DMS 273 (cell line): Measurements from ENCODE around the gene ATP8B3.

Source experiments
- DNase-seq: peaks from one replicate; lab custom pipeline; 2025; ENCODE audit not compliant: unreplicated experiment; lab: John Stamatoyannopoulos, UW

The ATP8B3 gene

DNA sequence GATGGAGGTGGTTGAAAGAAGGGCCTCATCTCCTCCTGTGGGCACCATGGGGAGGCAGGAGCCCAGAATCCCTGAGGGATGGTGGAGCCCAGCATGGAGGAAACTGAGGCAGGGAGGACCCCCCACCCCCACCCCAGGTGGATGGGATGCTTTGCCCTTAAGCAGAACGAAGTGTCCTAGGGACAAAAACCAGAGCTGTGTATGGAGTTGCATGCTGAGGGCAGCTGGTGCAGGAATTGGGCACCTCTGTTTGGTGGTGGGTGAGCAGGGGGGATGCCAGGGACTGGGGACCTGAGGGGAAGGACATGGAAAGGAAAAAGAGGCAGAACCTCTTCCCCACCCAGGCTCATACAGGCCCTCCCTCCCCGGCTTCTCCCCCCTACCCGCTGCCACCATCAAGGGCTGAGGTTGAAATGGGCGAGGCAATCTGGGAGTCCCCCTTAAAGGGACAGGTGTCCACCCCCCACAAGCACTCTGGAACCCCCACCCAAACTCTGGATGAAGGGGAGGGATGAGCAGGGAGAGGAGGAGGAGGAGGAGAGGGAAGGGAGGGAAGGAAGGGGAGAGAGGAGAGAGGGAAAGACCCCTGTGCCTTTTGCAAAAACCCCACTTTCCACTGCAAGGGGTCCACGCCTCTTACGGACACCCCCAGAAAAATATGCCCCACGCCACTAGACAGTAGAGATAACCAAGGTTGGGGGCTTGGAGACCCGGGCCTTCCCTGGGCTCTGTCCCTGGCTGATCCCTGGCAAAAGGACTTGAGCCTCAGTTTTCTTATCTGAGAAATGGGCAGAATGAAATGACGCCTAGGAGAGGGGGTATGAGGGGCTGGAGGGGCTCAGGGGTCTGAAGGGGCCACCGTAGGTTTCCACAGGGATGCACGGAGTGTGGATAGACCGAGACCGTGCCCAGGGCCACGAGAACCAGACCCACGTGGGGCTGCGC is 52.8 kb downstream of the ATP8B3 start:
- no peak for DNase-seq

DNA sequence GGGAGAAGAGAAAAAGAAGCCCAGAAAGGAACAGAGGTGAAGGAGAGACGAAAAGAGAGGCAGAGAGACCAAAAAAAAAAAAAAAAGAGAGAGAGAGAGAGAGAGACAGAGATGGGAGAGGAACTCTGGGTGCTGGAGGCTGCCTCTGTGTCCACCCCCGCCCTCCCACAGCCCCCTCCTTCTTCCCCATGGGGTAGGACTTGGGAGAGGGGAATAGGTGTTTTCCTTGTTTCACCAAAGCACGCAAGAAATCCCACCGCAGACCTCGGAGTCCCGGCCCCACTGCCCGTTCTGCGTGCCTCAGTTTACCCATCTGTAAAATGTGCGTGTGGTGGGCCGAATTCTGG is 53.9 kb downstream of the ATP8B3 start:
- DNase-seq: no peak

DNA sequence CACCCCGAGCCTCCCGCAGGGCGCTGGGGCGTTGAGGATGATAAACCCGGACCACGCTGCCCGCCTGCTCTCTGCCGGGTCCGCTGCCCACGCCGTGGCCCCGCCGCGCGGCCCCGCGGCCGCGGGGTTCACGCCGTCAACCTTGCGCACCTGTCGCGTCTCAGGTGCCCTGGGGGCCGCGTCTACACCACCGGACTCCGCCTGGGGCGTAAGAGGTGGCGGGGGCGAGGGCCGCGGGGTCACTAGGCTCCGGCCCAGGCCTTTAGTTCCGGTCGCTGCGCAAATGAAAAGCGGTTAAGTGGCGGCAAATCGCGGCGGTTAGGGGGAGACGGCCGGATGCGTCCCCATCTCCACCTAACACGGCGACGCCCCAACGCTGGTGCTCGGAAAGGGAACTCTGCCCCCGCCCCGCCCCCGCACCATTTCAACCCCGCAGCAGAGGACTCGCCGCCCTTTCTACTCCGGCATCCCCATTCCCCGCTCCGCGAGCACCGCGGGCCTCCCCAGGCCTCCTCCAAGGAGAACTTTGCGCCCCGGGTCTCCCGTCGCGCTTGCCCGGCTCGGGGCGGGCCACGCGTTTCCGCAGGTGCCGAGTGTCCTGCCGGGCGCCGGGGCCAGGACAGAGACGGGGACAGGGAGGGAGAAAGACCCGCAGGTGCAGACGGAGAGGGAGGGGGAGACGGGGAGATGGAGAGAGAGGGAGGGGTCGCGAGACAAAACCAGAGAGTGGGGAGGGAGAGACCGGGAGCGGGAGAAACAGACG is 54.4 kb downstream of the ATP8B3 start:
- DNase-seq: no peak

DNA sequence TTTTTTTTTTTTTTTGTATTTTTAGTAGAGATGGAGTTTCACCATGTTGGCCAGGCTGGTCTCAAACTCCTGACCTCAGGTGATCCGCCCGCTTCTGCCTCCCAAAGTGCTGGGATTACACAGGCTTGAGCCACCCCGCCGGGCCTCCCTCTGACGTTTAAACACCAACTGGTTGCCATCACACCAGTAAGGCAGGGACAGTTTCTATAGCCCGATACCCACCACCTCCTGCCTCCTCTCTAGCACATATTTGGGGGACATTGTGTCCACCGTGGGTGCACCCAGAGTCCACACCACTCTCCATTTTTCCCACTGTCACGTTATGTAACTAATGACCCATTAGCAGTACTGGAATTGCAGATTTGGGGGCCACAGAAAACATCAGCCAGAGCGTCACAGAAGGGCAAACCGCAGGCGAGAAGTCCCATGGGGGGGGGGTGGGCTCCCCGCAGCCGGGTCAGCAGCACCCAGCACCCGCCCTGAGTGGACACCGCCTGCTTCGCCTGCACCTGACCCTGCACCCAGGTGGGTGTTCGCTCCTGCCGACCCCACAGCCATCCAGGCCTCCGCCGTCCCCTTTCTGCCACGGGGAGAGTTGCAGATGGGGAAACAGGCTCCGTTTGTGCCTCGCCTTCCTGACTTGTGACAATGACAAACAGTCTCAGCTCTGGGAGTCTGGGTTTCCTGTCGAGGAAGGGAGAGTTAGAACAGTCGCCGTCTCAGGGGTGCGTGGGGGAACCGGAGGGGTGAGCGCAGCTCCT is 55.2 kb downstream of the ATP8B3 start:
- no peak for DNase-seq

DNA sequence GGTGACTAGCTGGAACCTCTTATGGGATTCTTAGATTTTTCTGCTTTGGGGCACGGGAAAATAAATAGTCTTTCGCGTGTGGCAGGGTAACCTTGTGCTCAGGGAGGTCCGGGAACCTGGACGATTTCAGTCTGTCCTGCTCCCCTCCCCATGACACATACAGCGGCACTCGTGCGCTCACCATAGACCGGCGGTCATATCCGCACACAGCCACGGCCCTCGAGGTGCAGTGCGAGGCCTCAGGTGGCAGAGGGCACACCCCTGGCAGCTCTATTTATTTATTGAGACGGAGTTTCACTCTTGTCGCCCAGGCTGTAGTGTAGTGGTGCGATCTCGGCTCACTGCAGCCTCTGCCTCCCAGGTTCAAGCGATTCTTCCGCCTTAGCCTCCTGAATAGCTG is 55.8 kb downstream of the ATP8B3 start:
- no peak for DNase-seq

DNA sequence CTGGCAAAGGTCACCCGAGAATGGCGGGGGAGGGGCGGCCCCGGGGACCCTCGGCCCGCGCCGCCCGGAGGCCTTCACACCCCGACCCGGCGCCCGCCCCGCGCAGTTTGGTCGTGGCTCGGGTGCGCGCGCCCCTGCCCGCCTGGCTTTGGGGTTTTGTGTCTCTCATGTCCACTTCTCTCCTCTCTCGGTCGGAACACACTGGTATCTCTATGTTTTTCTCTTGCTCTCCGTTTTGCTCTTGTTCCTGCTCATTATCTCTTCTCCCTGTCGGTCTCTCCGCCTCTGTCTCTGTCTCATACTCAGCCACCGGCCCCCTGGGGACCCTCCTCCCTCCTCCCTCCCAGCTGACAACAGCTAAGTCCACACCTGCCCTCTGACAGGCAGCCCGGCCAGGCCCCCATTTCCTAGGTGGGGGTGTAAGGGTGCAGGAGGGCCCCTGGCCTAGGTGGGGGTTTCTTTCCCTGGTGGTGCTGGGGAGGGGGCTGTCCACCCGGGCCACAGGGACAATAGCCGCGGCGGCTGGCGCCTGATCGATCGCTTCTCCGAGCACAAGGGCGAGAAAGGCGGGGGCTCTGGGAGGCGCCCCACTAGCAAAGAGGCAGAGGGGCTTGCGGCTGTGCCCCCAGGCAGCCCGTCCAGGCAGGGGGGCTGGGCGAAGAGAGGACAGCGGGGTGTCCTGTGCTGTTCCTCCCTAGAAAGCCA is 56.5 kb downstream of the ATP8B3 start:
- peak; percentile 50 for DNase-seq

DNA sequence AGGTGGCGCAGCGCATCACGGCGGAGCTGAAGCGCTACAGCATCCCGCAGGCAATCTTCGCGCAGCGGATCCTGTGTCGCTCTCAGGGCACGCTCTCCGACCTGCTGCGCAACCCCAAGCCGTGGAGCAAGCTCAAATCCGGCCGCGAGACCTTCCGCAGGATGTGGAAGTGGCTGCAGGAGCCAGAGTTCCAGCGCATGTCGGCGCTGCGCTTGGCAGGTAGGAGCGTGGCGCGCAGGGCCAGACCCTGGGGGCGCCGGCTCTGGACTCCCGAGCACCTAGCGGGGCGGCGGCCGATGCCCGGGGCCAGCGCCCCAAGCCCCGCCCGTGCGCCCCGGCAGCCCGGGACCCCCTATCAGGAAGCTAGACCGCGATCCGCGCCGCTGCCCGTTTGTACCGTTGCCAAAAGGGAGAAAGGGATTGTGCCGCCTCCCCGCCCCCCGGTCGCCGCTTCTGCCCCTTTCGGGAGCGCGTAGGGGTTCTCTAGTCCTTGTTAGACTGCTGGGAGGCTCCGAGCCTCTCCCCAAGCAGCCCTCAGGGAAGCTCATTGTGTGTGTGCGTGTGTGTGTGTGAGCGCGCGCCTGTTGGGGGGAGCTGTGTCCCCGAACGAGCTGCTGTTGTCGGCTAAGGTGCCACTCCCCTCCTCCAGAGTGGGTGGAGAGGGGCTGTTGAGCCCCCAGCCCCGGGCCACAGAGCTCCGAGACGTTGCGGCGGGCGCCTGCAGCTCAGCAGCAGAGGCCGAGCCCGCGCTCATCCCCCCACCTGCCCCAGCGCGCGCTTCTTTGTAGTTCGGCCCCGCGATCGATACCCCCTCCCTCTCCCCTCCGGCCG is 57.2 kb downstream of the ATP8B3 start:
- peak; percentile 80 for DNase-seq

DNA sequence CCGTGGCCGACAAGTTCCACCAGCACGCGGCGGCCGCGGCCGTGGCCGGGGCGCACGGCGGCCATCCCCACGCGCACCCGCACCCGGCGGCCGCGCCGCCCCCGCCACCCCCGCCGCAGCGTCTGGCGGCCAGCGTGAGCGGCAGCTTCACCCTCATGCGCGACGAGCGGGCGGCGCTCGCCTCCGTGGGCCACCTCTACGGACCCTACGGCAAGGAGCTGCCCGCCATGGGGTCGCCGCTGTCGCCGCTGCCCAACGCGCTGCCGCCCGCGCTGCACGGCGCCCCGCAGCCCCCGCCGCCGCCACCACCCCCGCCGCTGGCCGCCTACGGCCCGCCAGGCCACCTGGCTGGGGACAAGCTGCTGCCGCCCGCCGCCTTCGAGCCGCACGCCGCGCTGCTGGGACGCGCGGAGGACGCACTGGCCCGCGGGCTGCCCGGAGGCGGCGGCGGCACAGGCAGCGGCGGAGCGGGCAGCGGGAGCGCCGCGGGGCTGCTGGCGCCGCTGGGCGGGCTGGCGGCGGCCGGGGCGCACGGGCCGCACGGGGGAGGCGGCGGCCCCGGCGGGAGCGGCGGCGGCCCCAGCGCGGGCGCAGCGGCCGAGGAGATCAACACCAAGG is 57.9 kb downstream of the ATP8B3 start:
- DNase-seq: no peak

DNA sequence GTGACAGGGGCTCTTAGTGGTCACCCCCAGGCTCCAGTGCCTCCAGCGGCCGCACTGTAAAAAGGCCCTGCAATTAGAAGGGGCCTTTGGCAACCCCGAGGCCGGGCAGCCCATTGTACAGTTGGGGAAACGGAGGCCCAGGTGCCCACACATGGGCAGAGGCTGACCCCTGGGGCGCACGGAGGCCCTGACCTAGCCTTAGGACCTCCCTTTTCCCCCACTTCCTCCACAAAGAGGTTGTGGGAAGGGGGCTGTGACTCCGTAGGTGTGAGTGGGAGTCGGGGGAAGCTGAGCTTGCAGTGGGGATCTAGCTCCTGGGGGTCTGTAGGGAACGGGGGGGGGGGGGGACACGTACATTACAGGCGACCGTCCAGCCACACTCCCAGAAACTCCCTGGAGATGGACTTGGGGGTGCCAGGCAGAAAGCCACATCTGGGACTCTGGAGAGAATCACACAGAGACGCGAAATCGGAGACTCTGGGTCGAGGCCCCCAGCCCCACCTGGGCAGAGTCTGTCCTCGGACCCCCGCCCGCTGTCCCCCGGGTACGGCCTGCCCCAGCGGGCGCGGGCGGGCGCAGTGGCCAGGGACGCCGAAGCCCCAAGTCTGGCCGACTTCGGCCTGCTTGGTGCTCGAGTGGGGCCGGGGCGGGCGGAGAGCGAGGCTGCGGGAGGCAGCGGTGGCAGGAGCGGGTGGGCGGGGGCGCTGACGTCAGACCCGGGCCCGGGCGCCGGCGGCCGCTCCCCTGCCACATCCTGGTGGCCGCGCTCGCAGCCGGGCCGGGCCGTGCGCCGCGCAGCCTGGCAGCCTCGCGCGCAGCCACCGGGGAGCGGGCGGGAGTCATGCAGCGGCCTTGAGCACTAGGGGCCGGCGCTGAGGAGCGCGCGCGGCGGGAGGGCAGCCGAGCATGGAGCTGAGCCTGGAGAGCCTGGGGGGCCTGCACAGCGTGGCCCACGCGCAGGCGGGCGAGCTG is 59.0 kb downstream of the ATP8B3 start, which contains the start of gene ONECUT3:
Gene ONECUT3, plus strand, starts transcription at position 750 of the 972 bp plus-strand sequence. Its CDS starts 157 bp downstream, at position 907.
- DNase-seq: peak; percentile 74

DNA sequence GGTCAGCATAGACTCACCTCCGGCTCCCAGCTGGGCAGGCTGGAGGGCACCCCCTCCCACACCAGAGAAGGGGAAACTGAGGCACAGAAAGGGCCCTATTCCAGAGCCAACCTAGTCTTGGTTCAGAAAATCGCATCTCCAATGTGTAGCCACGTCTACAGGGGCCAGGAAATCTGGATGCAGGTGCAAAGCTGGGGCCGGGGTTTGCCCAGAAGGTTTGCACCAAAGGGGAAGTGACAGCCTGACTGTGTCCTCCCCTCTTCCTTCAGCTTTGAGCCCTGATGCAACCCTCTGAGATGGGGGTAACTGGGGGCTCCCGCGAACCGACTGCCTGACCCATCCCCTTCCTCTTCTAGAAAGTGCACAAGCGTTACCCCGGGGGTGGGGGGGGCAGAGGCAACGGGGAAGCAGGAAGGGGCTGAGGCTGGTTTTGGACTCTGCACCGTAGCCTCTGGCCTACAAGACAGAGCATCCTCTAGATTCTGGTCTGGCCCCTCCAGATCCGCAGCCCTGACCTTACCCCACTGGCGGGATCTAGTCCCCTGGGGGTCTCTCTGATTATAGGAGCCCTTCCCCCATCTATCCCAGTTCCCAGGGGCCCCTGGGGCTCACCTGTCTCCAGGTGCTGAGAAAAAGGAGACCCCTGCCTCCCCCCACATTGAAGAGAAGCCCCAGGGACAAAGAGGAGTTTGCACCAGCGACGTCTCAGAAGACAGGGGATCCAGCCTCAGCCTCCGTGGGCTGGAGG is 59.9 kb downstream of the ATP8B3 start:
- no peak for DNase-seq

DNA sequence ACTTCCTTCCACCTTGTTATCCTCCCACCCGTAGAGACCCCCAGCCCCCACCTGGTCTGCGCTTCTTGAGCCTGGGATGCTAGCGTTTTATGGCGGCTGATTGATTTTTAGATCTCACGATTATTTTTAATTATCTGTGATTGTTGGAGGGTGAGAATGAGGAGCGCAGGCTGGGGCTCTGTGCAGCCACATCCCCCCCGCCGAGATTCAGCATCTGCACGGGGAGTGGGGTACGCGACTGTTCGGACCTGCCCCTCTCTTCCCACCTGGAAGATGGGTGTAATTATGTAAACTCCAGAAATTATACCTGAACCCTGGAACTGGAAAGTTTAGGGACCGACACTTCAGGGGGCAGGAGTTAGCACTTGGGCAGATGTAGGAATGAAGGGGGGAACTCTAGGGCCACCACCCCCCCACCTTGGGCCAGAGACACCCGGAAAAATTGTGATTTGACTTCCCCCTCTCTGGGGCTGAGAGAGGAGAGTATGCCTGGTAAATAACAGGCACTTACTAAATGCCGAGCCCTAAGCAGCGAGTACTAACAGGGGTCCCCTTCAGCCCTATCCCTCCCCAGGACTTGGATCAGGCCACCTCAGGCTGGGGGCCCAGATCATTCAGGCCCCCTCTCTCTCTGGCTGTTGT is 60.6 kb downstream of the ATP8B3 start:
- DNase-seq: no peak

DNA sequence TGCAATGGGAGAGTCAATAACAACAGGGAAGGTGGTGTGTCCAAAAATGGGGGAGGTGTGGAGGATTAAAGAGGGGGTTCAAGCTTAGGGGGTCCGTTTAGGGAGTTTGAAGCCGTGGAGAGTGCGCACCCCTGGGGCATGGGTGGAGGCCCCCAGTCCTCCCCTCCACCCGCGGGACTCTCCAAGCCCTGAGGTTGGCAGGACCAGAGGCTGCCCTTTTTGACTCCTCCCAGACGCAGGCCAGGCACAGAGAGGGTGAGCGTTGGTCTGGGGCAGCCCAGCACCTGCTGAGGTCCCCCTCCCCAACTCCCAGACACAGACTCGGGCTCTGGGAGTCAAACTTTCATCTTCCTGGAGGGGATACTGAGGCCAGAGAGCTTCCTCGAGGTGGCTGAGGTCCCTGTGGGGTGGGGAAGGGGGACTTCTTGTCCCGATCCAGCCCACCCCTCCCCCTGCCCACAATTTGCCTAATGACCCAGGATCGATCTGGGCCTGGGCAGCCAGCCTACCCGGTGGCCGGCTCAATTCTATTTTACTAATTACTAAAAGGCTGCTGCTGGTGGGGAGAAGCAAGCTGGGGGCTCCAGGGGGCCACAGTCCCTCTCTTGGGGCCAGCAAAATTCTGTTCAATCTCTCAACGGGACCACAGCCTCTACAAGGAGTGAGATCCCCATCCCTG is 61.6 kb downstream of the ATP8B3 start:
- DNase-seq: no peak

DNA sequence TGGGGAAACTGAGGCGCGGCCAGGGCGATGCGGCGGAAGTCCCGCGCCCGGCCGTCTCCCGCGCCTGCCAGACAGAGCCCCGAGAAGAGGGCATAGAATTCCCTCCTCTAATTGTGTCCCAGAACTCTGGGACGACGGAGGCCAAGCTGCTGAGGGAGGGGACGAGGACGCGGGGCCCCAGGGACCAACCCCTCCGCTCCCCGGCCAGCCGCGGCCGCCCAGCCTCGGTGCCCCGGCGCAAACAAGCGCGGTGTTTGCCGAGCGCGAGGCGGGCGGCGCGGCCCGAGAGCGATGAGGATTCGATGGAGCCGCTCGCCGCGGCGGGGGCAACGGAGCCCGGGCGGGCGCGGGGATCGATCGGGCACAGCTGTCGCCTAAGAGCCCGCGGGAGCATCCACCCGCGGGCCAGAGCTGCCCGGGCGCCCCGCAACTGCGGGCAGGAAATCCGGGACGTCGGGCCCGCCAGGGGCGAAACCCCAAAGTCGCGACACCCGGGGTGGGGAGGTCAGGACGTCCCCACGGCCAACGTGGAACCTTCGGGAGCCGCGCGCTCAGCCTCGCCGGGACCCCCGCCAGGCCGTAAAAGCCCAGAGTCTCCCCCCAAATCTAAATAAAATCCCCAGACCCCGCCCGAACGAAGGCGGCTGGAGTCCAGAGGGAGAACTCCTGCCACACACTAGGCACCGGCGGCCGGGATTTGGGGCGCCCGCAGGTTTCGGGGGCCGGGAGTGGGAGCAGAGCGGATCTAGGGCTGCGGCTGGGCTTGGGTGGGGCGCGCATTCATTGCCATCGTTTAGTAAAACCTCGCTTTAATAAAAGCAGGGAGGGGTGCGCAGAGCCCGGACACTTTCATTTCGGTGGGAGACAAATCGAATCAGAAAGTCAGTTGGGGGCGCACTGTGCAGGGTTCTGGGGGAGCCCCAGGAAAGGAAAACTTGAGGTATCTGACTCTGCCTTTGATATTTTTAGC is 62.4 kb downstream of the ATP8B3 start:
- DNase-seq: peak; percentile 60

DNA sequence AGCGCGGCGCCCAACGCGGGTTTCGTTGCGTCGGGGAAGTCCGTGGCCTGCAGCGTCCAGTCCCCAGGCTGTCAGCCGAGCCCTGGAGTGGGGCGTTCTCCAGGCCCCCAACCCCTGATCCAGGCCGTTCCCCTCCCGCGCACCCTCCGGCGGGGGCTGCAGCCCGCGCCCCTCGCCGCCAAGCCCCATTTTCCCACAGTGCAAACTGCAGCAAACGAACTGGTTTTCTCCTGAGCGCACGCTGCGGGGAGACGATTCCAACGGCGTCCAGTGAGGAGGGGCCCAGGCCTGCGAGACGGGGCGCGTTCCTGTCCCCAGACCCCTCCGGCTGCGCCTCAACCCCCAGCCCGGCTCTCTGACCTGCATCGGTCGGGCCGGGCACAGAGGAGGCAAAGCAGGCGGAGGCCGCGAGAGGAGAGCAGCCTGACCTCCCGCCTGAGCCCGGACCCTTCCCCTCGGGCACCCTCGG is 63.2 kb downstream of the ATP8B3 start:
- DNase-seq: no peak
